Heart left ventricle (tissue), 13 donors: ENCODE data around the gene ACR.

Experiments used
- POLR2A ChIP-seq, 2 donors: fragments of 450-650 bp; IDR thresholded peaks; one replicate each; pipeline ENCODE4 v1.6.1; 2017; ENCODE audit warnings: antibody characterized with exemption in 2 of 2, mild to moderate bottlenecking in 2 of 2, moderate library complexity in 2 of 2
- TF ChIP-seq, protein P1 (sequence below), 12 donors: fragments of 200-600 bp; sonication (generic) in 4 of 12; IDR thresholded peaks; one replicate each; pipeline versions ENCODE4 v1.5.0 to v1.8.0; 2018 to 2022; ENCODE audit warnings: antibody characterized with exemption in 12 of 12, mild to moderate bottlenecking in 5 of 12
- donor health status: ischemic (EF 13 %, LVEDD 7.1; RV severe dilation, severe dysfunction).
- donor health status: DM: no; HTN: yes; CAD: no.
- donor health status: DM: no; HTN: no; CAD: no.
- donor health status: ischemic (EF 25% LVEDD 6.9; RV normal size, moderate dysfunction).
- donor health status: ischemic (EF 25% LVEDD 5.7; RV mildly dilated, moderate dysfunction).
- donor health status: ischemic (EF 35%, LVEDD 5.7; RV mildly dilated, moderate dysfunction).
- donor health status: nonischemic (EF 11% LVEDD 7.7; RV severe dilation, severe dysfunction).
- donor health status: DM: yes; HTN: yes; CAD: no.
- donor health status: PGD.
- donor health status: ischemic (EF 29% LVEDD 5.4; RV normal size, mild dysfunction).
- donor health status: nonischemic (EF 23%, LVEDD 6.1; RV moderate dilation, normal function).

DNA sequence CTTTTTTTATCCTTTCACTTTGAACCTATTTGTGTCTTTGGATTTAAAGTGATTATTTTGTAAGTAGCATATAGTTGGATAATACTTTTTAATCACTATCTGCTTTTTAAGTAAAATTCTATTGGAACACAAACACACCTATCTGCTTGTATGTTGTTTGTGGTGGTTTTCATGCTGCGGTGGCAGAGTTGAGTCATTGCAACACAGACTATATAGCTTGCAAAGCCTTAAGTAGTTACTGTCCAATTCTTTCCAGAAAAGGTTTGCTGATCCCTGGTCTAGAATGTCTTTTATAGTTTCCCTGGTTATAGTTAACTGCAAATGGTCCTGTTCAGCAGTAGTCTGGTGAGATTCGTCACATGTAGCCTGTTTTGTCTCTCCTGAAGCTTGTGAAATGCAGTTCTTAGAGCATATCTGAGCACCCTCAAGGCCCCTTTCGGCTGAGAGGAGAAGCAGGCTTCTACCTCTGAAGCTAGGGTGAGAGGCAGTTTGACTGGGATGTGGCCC, 43.9 kb upstream of the ACR start:
- TF ChIP-seq, protein P1, sequence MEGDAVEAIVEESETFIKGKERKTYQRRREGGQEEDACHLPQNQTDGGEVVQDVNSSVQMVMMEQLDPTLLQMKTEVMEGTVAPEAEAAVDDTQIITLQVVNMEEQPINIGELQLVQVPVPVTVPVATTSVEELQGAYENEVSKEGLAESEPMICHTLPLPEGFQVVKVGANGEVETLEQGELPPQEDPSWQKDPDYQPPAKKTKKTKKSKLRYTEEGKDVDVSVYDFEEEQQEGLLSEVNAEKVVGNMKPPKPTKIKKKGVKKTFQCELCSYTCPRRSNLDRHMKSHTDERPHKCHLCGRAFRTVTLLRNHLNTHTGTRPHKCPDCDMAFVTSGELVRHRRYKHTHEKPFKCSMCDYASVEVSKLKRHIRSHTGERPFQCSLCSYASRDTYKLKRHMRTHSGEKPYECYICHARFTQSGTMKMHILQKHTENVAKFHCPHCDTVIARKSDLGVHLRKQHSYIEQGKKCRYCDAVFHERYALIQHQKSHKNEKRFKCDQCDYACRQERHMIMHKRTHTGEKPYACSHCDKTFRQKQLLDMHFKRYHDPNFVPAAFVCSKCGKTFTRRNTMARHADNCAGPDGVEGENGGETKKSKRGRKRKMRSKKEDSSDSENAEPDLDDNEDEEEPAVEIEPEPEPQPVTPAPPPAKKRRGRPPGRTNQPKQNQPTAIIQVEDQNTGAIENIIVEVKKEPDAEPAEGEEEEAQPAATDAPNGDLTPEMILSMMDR (IDR thresholded peaks at IDR 0.05), result no peak
- no peak for TF ChIP-seq POLR2A (IDR thresholded peaks at IDR 0.05)
